H9 (cell line): ENCODE data around the gene LORICRIN. TPM values are rescaled to one million over a fixed set of nuclear protein-coding genes. Genes with fewer than 3 reads are reported as not detected.

Experiments used
- DNase-seq: peaks from one replicate; pipeline ENCODE4 v3.0.0-alpha.2; 2017
- H2AFZ ChIP-seq: one replicate; pipeline ENCODE4 v1.6.1; 2013; ENCODE audit warnings: mild to moderate bottlenecking, low read length, control low read depth, moderate library complexity
- H2AK5ac ChIP-seq: 2 replicates; pipeline ENCODE4 v1.6.1; 2013; ENCODE audit warnings: low read length, control low read depth, mixed read lengths; ENCODE audit not compliant: insufficient read length
- H2BK120ac ChIP-seq: one replicate; pipeline ENCODE4 v1.6.1; 2013; ENCODE audit warnings: low read depth, mild to moderate bottlenecking, low read length, control low read depth, inconsistent platforms; ENCODE audit not compliant: poor library complexity, severe bottlenecking
- H2BK12ac ChIP-seq: 2 replicates; pipeline ENCODE4 v1.6.1; 2013; ENCODE audit warnings: low read length, control low read depth, mixed read lengths, low read depth; ENCODE audit not compliant: insufficient read length
- H2BK15ac ChIP-seq: 2 replicates; pipeline ENCODE4 v1.6.1; 2013; ENCODE audit warnings: low read depth, low read length, control low read depth
- H2BK20ac ChIP-seq: one replicate; pipeline ENCODE4 v1.6.1; 2013; ENCODE audit warnings: low read depth, mild to moderate bottlenecking, low read length, control low read depth, inconsistent platforms; ENCODE audit not compliant: poor library complexity, severe bottlenecking
- H2BK5ac ChIP-seq: 2 replicates; pipeline ENCODE4 v1.6.1; 2013; ENCODE audit warnings: low read length, control low read depth, mixed read lengths; ENCODE audit not compliant: insufficient read length
- H3K14ac ChIP-seq: 2 replicates; pipeline ENCODE4 v1.6.1; 2013; ENCODE audit warnings: low read length, control low read depth; ENCODE audit not compliant: insufficient read depth
- H3K18ac ChIP-seq: 2 replicates; pipeline ENCODE4 v1.6.1; 2013; ENCODE audit warnings: low read depth, mild to moderate bottlenecking, mixed read lengths, low read length, control low read depth; ENCODE audit not compliant: insufficient read length
- H3K23ac ChIP-seq: 2 replicates; pipeline ENCODE4 v1.6.1; 2013; ENCODE audit warnings: low read length, control low read depth, mixed read lengths, low read depth; ENCODE audit not compliant: insufficient read length
- H3K23me2 ChIP-seq: 2 replicates; pipeline ENCODE4 v1.6.1; 2013; ENCODE audit warnings: low read depth, mild to moderate bottlenecking, mixed read lengths, low read length, control low read depth; ENCODE audit not compliant: insufficient read length, poor library complexity, severe bottlenecking
- H3K27ac ChIP-seq: 2 replicates; pipeline ENCODE4 v1.5.1; 2013; ENCODE audit warnings: low read length, control low read depth, mixed read lengths, low read depth; ENCODE audit not compliant: insufficient read length
- H3K27me3 ChIP-seq: 2 replicates; pipeline ENCODE4 v1.6.1; 2013; ENCODE audit warnings: low read length, control low read depth, inconsistent platforms; ENCODE audit not compliant: insufficient read depth
- H3K4ac ChIP-seq: 2 replicates; pipeline ENCODE4 v1.6.1; 2013; ENCODE audit warnings: low read depth, mild to moderate bottlenecking, control low read depth, inconsistent platforms, low read length, moderate library complexity
- H3K4me1 ChIP-seq: 2 replicates; pipeline ENCODE4 v1.6.1; 2013; ENCODE audit warnings: low read length, control low read depth, inconsistent platforms; ENCODE audit not compliant: insufficient read depth
- H3K4me2 ChIP-seq: 2 replicates; pipeline ENCODE4 v1.6.1; 2013; ENCODE audit warnings: low read length, control low read depth, mixed read lengths; ENCODE audit not compliant: insufficient read length, insufficient read depth
- H3K56ac ChIP-seq: 2 replicates; pipeline ENCODE4 v1.6.1; 2013; ENCODE audit warnings: low read depth, mild to moderate bottlenecking, mixed read lengths, low read length, control low read depth; ENCODE audit not compliant: insufficient read length
- H3K79me1 ChIP-seq: 2 replicates; pipeline ENCODE4 v1.6.1; 2013; ENCODE audit warnings: low read depth, mild to moderate bottlenecking, moderate library complexity, low read length, control low read depth, inconsistent platforms; ENCODE audit not compliant: insufficient read depth, poor library complexity, severe bottlenecking
- H3K79me2 ChIP-seq: 2 replicates; pipeline ENCODE4 v1.6.1; 2013; ENCODE audit warnings: low read length, control low read depth, inconsistent platforms; ENCODE audit not compliant: insufficient read depth
- H3K9ac ChIP-seq: 2 replicates; pipeline ENCODE4 v1.6.1; 2013; ENCODE audit warnings: low read length, control low read depth, mixed read lengths; ENCODE audit not compliant: insufficient read length; ENCODE audit errors: extremely low read depth
- H3K9me3 ChIP-seq: one replicate; pipeline ENCODE4 v1.6.1; 2013; ENCODE audit warnings: low read depth, low read length, inconsistent platforms; ENCODE audit not compliant: control insufficient read depth
- H3T11ph ChIP-seq: one replicate; pipeline ENCODE4 v1.6.1; 2013; ENCODE audit warnings: mild to moderate bottlenecking, low read length, control low read depth, inconsistent platforms
- H4K20me1 ChIP-seq: one replicate; pipeline ENCODE4 v1.6.1; 2013; ENCODE audit not compliant: control insufficient read depth, insufficient read length, insufficient read depth
- H4K5ac ChIP-seq: 2 replicates; pipeline ENCODE4 v1.6.1; 2013; ENCODE audit warnings: low read depth, mild to moderate bottlenecking, mixed read lengths, low read length, control low read depth; ENCODE audit not compliant: insufficient read length
- H4K8ac ChIP-seq: replicated peaks from 2 replicates; pipeline ENCODE4 v1.6.1; 2013; ENCODE audit warnings: low read length, control low read depth, mixed read lengths, low read depth; ENCODE audit not compliant: insufficient read length
- H4K91ac ChIP-seq: 2 replicates; pipeline ENCODE4 v1.6.1; 2013; ENCODE audit warnings: low read depth, mild to moderate bottlenecking, moderate library complexity, mixed read lengths, low read length, control low read depth; ENCODE audit not compliant: insufficient read length
- H3K27ac Mint-ChIP-seq, 3 experiments: 2 replicates in 2 of 3; 3 replicates in 1 of 3; pipeline ENCODE4 v1.8.0; 2020 to 2021; ENCODE audit warnings: mixed read lengths in 3 of 3, mild to moderate bottlenecking in 1 of 3, moderate library complexity in 1 of 3
- H3K27me3 Mint-ChIP-seq: 2 replicates; pipeline ENCODE4 v1.8.0; 2021; ENCODE audit warnings: low read depth, mild to moderate bottlenecking, moderate library complexity, mixed read lengths
- H3K36me3 Mint-ChIP-seq, 3 experiments: 2 replicates in 2 of 3; 3 replicates in 1 of 3; pipeline ENCODE4 v1.8.0; 2020 to 2021; ENCODE audit warnings: low read depth in 3 of 3, mixed read lengths in 3 of 3; ENCODE audit not compliant: insufficient read depth in 1 of 3
- H3K4me1 Mint-ChIP-seq, 2 experiments: 2 replicates each; pipeline ENCODE4 v1.8.0; 2020; ENCODE audit warnings: mixed read lengths in 2 of 2
- H3K4me3 Mint-ChIP-seq, 2 experiments: 2 replicates in 1 of 2; 3 replicates in 1 of 2; pipeline ENCODE4 v1.8.0; 2020 to 2021; ENCODE audit warnings: mild to moderate bottlenecking in 2 of 2, mixed read lengths in 2 of 2, moderate library complexity in 1 of 2
- H3K9me3 Mint-ChIP-seq, 2 experiments: 2 replicates in 1 of 2; 3 replicates in 1 of 2; pipeline ENCODE4 v1.8.0; 2020; ENCODE audit warnings: mild to moderate bottlenecking in 2 of 2, mixed read lengths in 2 of 2, moderate library complexity in 1 of 2
- WGBS: extraction: QIAGEN DNeasy Blood & Tissue Kit; methylation state at CpG from one replicate; pipeline ENCODE4 v1.1.7; 2013; ENCODE audit warnings: missing lambda C conversion rate, low lambda C conversion rate, mixed read lengths; ENCODE audit not compliant: insufficient read length; ENCODE audit errors: extremely low coverage; 5-methylcytosine and 5-hydroxymethylcytosine counted together
- total RNA-seq: library from RNA; stranded (reverse); gene quantifications from 2 replicates; pipeline ENCODE4 v1.2.1, GENCODE V29; 2021
- TF ChIP-seq, protein P1 (sequence below): fragments of 200-600 bp; sonication (generic); conservative IDR thresholded peaks from 3 replicates; pipeline ENCODE4 v1.8.0; 2021; ENCODE audit warnings: antibody characterized with exemption, mild to moderate bottlenecking

The LORICRIN gene
- total RNA-seq, 1 experiment from 2014 or later: not detected

DNA sequence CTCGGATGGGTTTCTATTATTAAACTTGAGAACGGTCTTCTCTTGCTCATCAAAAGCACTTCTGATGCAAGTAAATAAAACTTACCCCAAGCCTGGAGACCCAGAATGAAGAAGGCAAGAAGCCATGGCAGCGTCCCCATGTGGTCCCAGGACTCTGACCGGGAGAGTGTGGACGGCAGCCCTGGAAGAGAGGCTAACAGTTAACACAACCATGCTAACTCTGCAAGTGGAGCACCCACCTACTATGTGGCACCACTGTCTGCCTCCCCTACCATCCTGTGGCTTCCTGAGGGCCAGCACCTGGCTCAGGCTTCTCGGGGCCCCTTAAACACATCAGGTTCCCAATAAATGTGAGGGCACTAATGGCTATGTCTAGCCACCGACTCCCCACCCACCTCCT, 51.0 kb downstream of the LORICRIN start:
- no peaks in the 10 kb centered on the region; the same call in 1 of the 2 replicates for H3K4me1 ChIP-seq
- H3K9me3 ChIP-seq: no peaks in the 10 kb centered on the region
- no peak overlapping the region for H3K4me2 ChIP-seq
- no peak overlapping the region for H4K5ac ChIP-seq
- H4K8ac ChIP-seq: no peak overlapping the region
- H2BK12ac ChIP-seq: no peak overlapping the region
- no CpG with 5 or more reads among the region's 7 CpGs for WGBS
- no peak overlapping the region for H2BK5ac ChIP-seq
- Mint-ChIP-seq H3K36me3 (no peaks in the 10 kb centered on the region; a peak in 1 of 7 replicates), H3K27ac (no peak overlapping the region), H3K4me3 (no peak overlapping the region), H3K9me3 (peaks cover 5 to 14% of the 10 kb centered on the region in 2 experiments; a peak in 2 of 5 replicates), H3K4me1 (peaks cover 10 to 15% of the 10 kb centered on the region in 2 experiments), H3K27me3 (peaks cover 7% of the 10 kb centered on the region)
- no peaks in the 10 kb centered on the region for H3K79me1 ChIP-seq
- H3K23ac ChIP-seq: no peak overlapping the region
- no peak overlapping the region for H3K27ac ChIP-seq
- H3K79me2 ChIP-seq: no peaks in the 10 kb centered on the region
- TF ChIP-seq, protein P1, sequence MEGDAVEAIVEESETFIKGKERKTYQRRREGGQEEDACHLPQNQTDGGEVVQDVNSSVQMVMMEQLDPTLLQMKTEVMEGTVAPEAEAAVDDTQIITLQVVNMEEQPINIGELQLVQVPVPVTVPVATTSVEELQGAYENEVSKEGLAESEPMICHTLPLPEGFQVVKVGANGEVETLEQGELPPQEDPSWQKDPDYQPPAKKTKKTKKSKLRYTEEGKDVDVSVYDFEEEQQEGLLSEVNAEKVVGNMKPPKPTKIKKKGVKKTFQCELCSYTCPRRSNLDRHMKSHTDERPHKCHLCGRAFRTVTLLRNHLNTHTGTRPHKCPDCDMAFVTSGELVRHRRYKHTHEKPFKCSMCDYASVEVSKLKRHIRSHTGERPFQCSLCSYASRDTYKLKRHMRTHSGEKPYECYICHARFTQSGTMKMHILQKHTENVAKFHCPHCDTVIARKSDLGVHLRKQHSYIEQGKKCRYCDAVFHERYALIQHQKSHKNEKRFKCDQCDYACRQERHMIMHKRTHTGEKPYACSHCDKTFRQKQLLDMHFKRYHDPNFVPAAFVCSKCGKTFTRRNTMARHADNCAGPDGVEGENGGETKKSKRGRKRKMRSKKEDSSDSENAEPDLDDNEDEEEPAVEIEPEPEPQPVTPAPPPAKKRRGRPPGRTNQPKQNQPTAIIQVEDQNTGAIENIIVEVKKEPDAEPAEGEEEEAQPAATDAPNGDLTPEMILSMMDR: no peak
- no peaks in the 10 kb centered on the region for H4K20me1 ChIP-seq
- no peak overlapping the region for H4K91ac ChIP-seq
- H2AFZ ChIP-seq: no peak overlapping the region
- no peaks in the 10 kb centered on the region for H3K27me3 ChIP-seq
- no peak overlapping the region for H2BK15ac ChIP-seq
- H3K56ac ChIP-seq: no peak overlapping the region
- H2AK5ac ChIP-seq: no peak overlapping the region
- no peak overlapping the region for H3K4ac ChIP-seq
- no peak overlapping the region for H2BK20ac ChIP-seq
- no peak overlapping the region for H3K14ac ChIP-seq
- DNase-seq: no peak
- H3K18ac ChIP-seq: no peak overlapping the region
- no peaks in the 10 kb centered on the region for H3K23me2 ChIP-seq
- H3K9ac ChIP-seq: no peak overlapping the region
- no peak overlapping the region for H3T11ph ChIP-seq
- H2BK120ac ChIP-seq: no peak overlapping the region

Other genes starting within 250 kb of the LORICRIN start
- gene SPRR1B, start 228.5 kb upstream of the LORICRIN start, total RNA-seq: not detected in 2 replicates
- gene SPRR2D, start 218.6 kb upstream of the LORICRIN start, total RNA-seq: not detected in 2 replicates
- gene SPRR2A, start 202.2 kb upstream of the LORICRIN start, total RNA-seq: not detected in 2 replicates
- not detected in 2 replicates for gene SPRR2B, start 188.1 kb upstream of the LORICRIN start, total RNA-seq
- not detected in 2 replicates for gene SPRR2E, start 165.2 kb upstream of the LORICRIN start, total RNA-seq
- gene SPRR2F, start 146.2 kb upstream of the LORICRIN start, total RNA-seq: not detected in 2 replicates
- gene SPRR2G, start 108.8 kb upstream of the LORICRIN start, total RNA-seq: not detected in 2 replicates
- not detected in 2 replicates for gene LELP1, start 56.3 kb upstream of the LORICRIN start, total RNA-seq
- gene PRR9, start 42.1 kb upstream of the LORICRIN start, total RNA-seq: not detected in 2 replicates
- not detected in 2 replicates for gene PGLYRP3, start 53.3 kb downstream of the LORICRIN start, total RNA-seq
- gene PGLYRP4, start 89.2 kb downstream of the LORICRIN start, total RNA-seq: not detected in 2 replicates
- gene S100A9, start 98.2 kb downstream of the LORICRIN start, total RNA-seq: not detected in 2 replicates
- gene S100A12, start 115.9 kb downstream of the LORICRIN start, total RNA-seq: not detected in 2 replicates
- not detected in 2 replicates for gene S100A8, start 131.4 kb downstream of the LORICRIN start, total RNA-seq
- not detected in 2 replicates for gene S100A7A, start 156.8 kb downstream of the LORICRIN start, total RNA-seq
- not detected in 2 replicates for gene S100A7, start 201.0 kb downstream of the LORICRIN start, total RNA-seq